Stimulated activated CD8-positive, alpha-beta memory T cell treated with anti-CD3 and anti-CD28 coated beads, Interleukin-7, amount 100 ng/mL, for 4 hours (primary cell): ENCODE measurements around the gene EXOC6.
"Not testable (repeated sequence)": the region's sequence is repeated elsewhere in the genome, so short reads cannot be mapped to it uniquely, and the experiment has no call there.

ENCODE experiments used
- DNase-seq, 2 donors: peaks; one replicate each; pipeline ENCODE4 v3.0.0-alpha.2; 2020; ENCODE audit warnings: low read depth in 2 of 2

Gene EXOC6

DNA sequence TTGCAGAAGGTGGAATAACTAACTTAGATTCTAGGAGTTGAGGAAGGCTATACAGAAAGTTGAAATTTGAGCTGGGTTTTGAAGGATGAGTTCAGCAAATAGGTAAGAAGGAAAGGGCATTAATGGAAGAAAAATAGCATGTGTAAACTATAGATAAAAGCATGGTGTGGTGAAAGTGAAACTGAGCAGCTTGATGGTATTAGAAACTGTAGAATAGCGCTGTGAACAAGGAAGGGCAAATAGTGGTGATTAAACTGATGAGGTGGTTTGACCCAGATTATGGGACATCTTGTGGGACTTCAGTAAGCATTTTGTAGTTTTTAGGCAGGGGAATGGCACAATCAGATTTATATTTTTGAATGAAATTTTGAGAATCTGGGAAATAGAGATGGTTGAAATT, 90.5 kb downstream of the EXOC6 start:
- no peak for DNase-seq

DNA sequence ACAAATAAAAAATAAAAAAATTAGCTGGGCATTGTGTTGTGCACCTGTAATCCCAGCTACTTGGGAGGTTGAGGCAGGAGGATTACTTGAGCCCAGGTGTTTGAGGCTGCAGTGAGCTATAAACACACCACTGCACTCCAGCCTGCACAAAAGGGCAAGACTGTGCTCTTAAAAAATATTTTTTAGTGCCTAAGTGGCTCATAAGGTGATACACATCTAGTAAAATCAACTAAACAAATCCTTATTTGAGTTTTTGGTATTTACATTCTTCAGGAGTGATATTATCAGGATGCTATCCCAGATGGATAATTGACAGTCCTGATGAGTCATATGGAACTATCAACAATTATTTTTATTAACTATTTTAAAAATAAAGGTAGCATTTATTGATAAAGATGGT, 93.9 kb downstream of the EXOC6 start:
- DNase-seq = no peak

DNA sequence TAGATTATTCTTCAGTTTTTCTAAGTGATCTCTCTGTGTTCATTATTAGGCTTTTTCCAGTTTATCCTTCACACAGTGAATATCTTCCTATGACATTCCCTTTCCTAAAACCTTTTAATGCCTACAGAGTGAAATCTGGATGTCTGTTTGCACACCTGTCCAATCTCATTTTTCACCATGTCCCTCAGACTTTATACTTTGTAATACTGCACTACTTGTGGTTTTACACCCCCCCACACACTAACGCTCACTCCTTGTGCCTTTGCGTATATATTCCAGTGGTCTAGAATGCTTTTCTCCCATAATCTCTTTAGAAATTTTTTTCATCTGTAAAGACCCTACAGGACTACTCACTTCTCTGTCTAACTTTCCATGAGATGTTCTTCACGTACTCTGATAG, 98.2 kb downstream of the EXOC6 start:
- no peak for DNase-seq

DNA sequence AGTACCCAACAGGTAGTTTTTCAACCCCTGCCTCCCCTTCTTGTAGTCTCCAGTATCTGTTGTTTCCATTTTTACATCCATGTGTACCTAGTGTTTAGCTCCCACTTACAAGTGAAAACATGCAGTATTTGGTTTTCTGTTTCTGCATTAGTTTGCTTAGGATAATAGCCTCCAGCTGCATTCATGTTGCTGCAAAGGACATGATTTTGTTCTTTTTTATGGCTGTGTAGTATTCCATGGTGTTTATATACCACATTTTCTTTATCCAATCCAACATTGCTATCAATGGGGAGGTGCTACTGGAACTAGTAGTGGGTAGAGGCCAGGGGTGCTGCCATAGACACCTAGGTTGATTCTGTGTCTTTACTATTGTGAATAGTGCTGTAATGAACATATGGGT, 104.3 kb downstream of the EXOC6 start:
- not testable (repeated sequence) for DNase-seq

DNA sequence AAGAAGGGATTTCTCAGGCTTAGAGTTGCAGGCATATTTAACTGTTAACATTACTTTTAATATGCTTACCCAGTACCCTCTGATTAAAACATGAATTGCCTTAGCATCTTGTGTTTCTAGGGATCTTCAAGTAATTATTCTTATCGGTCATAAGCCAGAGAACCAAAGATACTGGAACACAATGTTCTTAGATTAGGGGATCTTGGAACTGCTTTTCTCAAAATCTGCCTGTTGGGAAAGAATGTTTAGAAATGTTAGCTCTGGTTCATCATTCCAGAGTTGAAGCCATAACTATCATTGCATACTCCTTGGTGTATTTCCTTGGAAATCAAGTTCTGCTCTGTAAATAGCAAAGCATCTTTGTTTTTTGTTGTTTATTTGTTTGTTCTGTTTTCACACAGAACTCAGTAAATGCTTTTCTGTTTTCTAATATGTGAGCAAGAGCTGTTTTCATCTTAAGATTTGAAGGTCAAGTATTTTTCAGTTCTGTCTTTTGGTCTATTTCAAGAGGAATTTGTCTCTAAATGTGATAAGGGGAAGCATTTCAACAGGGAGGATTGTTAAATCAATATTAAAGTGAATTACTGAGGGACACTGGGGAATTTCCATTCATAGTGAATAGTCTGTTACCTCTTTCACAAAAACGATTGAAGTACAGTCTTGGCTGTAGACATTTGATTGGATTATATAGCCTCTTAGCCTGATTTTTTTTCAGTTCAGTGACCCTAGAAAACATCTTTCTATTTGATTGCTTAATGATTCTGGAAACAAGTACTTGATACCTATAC, 109.1 kb downstream of the EXOC6 start:
- DNase-seq = no peak

DNA sequence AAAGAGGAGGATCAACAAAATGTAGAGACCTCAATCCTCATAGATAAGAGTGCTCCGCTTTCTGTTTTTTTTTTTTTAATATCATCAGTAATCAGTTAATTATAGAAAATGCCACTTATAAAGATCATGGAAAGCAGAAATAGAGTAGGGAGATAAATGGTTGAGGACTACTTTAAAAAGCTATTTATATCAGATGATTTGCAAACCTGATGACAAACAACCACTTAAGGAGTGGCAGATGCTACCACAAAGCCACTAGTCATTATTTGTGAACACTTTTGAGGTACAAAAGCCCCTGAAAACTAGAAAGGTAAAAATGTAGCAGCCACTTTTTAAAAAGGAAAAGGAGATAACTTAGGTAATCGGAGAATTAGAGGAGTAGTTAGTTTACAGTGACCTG, 113.3 kb downstream of the EXOC6 start:
- no peak for DNase-seq

DNA sequence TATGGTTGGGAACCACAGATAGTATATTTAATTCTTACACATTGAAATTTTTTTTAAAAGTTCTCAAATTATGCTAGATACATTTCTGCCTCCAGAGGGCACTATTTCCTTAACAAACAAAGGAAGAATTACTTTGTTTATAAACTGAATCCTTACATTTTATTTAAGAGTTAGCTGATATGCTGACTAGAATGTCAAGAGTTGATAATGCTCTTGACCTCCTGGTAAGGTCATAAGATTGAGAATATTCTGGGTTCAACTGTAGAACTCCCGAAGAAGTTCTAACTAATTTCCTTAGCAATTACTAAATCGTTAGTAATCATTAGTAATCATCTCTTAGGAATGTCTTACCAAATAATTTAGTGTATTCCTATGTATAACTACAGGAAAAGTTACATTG, 117.0 kb downstream of the EXOC6 start:
- DNase-seq = no peak

DNA sequence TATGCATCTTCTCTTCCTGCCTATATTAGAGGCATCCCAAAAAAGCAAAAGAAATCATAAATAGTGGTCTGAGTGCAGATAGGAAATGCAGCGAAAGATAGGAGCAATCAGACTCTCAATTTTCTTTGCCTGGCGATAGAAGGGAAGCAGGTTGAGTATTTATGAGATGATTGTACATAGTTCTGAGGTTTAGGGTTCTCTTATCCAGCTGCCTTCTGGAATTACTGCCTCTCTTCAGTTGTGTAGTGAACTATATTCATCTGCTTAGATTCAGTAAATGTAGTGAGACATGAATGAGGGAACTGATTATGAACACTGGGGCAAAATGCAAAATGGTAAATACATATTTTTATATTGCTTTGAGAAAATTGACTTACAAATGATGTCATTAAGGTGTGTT, 119.3 kb downstream of the EXOC6 start:
- no peak for DNase-seq

DNA sequence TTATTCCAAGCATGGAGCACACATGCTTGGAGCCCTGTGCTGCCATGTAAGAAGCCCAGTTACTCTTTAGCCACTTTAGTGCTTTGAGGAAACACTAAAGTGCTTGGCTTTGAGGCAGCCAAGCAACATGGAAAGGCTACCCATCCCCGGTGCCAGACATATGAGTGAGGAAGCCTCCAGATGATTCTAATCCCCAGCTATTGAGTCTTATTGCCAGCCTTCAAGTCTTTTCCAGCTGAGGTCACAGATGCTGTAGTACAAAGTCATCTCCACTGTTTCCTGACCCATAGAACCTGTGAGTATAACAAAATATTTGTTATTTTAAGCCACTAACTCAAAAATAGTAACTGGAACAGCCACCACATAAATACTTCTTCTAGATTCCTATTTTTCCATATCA, 120.8 kb downstream of the EXOC6 start:
- no peak for DNase-seq

DNA sequence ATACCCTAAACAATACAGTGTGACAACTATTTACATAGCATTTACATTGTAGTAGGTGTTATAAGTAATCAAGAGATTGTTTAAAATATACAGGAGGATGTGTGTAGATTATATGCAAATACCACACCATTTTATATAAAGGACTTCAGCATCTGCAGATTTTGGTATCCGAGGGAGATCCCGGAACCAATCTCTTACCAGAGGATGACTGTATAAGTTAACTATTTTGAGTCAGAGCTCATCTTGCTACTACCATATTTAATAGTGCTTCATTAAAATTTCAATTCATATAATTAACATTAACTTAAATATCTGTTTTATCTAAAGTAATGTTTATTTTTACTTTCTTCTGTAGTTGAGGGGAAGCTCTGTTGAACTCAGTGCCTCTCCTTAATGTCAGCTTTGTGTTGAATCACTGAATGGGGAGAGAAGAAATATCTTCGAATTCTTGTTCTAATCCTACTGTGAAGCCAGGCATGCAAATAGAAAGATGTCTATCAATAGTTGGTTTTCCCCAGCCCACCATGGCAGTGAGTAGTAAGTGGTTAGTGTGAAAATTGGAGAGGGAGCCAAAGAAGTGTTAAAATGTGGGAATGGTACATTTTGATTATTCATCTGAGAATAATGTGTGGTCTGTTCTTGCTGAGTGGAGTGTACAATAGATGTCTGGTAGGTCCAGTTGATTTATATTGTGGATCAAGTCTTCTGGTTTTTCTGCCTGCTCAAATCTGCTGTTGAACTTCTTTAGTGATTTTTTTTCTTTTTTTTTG, 122.2 kb downstream of the EXOC6 start:
- DNase-seq = no peak

DNA sequence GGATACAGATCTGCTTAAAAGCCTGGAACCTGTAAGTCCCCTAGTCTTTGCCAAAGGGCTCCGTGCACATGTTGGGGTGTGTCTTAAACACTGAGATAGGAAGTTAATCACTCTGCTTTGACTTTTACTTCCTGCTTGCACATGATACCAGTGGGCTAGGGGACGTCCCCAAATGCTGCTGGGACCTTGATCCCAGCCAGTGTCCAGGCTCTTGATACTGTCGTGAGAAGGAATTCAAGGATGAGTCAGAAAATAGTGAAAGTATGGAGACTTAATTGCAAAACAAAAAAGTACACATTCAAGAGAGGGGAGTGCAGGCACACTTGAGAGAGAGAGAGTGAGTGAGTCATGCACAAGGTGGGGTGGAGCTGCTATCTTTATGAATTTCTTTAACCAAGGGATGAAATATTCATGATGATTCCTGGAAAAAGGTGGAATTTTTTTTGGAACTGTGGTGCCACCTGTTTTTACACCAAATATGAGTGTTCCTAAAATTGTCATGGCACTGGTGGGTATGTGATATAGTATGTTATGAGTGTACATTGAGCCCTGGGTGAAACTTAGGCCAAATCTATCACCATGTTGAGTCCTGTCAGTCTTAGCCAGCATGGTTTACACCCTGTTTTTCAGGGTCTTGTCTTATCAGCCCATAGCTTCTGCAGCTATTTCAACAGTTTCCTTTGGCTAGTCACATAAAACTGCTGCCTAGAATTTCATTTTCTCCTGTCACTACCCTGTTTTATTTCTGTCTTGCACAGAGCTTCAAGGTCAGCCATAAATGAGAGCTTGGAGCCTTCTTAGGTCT, 123.9 kb downstream of the EXOC6 start:
- no peak for DNase-seq

DNA sequence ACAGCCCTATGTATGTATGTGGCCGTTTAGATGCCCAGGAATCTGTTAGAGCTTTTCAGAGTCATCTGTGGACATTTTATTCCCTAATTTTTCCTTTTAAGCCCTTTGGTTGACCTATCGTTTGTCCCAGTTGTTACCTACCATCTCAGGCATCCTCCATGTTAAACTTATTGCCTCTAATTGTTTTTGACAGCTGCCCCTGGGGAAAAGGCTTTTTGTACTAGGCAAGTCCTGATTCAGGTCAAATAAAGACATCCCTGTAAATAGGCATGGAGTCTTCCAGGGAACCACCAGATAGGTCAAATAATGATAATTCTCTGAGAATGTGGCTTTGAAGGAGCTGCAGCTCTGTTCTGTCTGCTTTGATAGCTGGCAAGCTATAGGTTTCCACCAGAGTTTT, 124.6 kb downstream of the EXOC6 start:
- DNase-seq = no peak

DNA sequence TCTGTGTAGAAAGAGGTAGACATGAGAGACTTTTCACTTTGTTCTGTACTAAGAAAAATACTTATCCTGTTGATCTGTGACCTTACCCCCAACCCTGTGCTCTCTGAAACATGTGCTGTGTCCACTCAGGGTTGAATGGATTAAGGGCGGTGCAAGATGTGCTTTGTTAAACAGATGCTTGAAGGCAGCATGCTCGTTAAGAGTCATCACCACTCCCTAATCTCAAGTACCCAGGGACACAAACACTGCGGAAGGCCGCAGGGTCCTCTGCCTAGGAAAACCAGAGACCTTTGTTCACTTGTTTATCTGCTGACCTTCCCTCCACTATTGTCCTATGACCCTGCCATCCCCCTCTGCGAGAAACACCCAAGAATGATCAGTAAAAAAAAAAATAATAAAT, 128.0 kb downstream of the EXOC6 start:
- DNase-seq = not testable (repeated sequence)

DNA sequence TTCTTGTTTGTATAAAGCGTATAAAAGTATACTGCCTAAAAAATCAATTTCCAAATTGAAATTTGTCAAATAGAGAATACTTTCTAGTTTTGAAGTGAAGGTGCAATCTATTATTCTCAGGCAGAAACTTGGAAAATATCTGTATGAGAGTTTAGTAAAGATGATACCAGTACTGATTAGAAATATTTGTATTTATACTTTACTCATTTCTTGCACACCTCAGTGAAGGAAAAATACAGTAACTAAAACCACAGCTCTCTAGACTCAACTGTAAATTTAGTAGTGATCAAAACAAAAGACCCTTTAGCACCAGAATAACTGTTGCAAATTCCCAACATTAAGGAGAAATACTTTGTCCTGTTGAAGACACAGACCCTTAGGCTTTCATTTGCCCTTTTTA, 140.9 kb downstream of the EXOC6 start:
- no peak for DNase-seq

DNA sequence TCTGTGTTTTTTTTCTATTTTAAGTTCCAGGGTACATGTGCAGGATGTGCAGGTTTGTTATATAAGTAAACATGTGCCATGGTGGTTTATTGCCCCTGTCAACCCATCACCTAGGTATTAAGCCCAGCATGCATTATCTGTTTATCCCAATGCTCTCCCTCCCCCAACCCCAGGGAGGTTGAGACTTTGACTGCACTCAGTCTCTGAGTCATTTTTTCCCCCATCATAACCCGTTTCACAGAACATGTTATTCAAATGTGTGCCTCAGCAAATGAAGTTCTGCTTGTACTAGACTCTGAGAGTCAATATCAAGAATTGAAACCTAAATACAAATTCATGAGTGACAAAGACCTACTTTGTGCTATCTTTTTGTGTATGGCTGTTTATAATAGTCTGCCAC, 142.3 kb downstream of the EXOC6 start:
- DNase-seq = no peak

DNA sequence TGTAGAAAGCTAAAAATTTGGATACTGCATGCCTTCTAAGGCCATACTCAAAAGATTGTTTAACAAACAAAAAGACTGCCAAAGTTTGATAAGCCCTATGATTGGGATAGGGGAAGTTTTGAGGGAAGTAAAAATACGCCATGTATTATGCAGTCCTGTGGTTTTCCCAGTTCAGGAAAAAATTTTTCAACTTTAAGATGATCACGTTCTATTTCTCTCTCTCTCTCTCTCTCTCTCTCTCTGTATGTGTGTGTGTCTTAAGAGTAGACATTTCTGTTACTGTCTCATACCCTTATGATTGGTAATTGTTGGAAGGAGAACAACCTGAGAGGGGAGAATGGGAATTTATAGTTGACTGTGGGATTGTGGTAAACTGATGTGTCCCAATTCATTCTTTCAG, 143.2 kb downstream of the EXOC6 start:
- no peak for DNase-seq

DNA sequence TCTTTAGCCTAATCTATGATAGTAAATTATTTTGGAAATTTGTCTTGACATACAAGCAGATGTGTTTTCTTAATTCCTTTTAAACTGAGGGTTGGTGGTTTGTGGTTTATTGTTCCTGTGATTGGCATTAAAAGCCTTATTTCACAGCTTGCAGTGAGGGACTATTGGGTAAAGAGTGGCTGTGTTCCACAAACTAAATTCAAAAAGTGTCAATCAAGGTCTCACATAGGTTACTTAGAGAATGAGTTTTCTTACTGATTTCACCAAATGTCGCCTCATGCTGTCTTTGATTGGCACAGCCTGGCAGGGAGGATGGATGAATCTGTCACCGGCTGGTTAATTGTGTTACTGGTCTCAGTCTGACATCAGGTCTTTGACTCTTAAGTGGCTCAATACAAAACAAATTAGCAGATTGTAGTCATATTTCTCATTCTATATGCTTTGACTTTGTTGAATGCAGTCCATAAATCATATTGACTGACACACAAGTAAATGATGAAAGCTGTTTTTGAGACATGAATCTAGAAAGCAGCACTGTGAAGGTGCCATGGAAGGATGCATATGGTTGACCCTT, 145.5 kb downstream of the EXOC6 start:
- DNase-seq = no peak

DNA sequence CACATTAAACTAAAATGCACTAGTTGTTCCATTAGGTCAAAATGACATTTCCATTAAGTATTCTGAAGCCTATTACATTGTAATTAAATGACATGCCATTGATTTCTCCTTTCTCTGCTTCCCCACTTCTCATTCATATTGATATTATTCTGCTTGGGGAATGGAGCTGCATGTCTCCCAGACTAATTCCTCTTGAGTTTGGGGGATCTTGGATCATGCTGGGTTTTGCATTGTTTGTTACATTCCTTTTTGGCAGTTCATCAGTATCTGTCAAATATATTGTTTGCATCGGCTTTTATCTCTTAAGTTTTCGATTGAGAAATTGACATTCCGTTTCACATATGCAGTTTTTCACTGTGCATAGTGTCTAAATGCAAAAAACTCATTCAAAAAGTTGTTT, 147.2 kb downstream of the EXOC6 start:
- DNase-seq = no peak

DNA sequence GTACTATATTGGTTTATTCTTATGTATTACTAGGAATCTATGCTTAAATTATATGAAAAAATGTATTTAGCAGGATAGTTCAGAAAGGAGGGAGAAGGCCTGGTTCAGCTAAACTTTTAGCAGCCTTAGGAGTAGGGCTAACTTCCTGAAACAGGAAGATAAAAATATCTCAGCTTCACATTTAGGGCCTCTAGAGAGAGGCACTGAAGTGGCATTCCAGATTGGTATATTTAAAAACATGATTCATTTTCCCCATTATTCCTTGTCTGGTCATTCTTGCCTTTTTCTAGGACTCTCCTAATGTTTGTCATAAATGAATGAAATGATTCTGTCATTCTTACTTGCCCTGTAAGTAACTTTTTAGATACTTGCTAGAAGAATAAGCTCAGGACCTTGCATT, 149.3 kb downstream of the EXOC6 start:
- DNase-seq = no peak

DNA sequence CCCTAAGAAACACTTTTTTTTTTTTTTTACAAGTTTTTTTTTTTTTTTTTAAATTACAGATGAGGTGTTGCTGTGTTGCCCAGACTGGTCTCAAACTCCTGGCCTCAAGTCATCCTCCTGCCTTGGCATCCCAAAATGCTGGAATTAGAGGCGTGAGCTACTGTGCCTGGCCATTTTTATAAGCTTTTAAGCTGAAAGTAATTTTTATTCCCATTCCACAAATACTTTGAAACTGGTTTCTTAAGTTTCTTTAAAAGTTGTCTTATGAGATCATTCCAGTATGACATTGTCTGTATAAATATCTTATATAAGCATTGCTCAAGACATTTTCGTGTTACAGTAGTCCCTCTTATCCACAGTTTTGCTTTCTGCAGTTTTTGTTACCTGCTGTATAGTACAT, 150.9 kb downstream of the EXOC6 start:
- DNase-seq = no peak

DNA sequence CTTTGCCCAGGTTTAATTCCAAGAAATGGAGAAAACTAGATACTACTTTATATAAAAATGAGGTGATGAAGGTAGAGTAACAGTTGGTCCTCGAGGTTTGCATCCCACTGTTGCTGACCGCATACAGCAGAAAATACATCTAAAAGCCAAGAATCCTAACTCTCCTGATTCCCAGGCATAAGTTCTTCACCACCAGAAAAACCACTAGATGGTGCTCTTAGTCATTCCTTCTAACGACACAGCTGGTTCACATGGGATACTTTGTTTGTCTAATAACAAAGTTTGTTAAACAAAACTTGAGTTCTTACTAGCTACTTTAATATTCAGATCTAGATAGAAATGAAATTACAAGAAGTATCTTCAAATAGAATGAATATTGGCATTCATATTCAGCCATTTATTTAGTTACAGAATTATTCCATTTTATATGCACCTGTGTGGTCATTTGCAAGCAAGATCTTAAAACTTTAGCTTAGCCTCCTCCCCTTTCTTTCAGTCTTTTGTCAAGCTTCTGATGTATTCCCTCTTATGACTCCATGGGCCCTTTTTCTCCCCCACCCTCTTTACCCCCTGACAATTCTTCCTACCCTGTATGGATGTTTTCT, 158.2 kb downstream of the EXOC6 start:
- DNase-seq = no peak

DNA sequence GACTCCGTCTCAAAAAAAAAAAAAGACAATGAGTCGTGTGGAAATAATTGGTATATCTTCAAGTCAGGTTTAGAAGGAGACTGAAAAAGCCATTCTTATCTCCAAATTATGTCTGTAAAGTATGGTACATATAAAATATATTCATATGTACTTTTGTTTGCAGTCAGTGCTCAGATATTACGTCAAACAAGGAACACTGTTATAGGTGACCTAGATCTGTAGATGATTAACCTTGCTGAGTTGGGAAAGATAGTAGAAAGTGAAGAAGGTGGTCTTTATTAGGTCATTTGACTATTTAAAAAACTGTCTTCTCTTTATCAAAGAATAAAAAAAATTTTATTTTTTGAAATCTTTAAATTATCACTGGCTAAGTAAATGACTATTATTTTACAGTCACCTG, 167.4 kb downstream of the EXOC6 start:
- no peak for DNase-seq
